GM20431 (cell line): ENCODE measurements around the gene NEURL4.

ENCODE experiments used
- in situ Hi-C: fragments of 300-500 bp; cut with MseI, MboI; formaldehyde crosslinking; loops from one replicate; pipeline ENCODE4 v1.15.0; 2020; ENCODE audit warnings: low sequenced_read_pairs; ENCODE audit not compliant: unreplicated experiment

Gene NEURL4

DNA sequence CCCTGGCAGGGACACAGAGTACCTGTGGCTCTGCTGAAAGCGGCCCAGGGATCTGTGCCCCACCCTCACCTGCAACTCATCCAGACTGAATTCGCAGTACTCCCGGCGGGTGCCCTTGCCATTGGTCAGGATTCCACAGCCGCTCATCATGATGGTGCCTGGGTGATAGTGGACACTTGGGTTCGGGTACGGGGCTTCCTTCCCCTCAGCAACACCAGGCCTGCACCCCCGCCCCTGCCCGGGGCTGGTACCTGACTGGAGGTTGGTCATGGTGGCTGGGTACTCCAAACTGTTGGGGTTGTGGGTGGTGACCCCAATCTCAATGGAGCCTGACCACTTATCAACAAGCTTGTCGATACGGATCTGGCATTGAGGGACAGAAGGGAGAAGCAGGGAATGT is 2.9 kb downstream of the NEURL4 start:
- in situ Hi-C loops = no loop called here

DNA sequence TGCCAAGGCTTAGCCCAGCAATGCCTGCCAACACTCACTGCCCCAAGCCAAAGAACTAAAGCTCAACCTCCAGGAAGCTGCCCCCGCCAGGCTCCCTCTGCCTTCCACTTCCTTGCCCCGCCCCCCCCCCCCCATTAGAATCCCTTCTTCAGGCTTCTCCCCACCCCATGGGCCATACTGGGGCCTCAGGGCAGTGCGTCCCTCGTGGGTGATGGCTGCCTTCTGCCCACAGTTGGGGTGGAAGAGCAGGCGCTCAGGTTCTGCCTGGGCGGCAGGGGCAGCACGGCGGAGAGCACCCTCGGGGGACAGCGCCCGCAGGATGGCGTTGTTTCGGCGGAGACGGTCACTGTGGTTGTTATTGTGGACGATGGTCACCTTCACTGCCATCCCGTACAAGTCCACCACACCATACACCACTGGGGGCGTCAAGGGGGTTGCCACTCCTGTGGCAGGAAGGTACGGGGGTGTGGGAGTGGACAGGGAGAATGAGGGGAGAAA is 4.1 kb downstream of the NEURL4 start:
- in situ Hi-C loops = no loop called here

DNA sequence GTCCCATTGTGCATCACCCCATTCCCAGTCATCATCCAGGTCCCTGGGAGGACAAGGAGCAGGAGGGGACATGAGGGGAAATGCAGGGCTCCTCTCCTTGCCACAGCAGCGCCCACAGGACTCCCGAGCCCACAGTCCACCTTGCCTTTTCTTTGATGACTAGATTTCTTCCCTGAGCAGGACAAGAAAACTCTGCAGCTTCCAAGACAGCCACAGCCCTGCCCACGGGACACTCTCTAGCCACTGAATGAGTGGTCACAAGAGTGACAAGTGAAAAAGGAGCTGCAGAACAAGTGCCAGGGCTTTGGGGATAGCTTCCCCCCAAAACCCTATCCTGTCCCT is 4.7 kb downstream of the NEURL4 start:
- in situ Hi-C loops = no loop called here

DNA sequence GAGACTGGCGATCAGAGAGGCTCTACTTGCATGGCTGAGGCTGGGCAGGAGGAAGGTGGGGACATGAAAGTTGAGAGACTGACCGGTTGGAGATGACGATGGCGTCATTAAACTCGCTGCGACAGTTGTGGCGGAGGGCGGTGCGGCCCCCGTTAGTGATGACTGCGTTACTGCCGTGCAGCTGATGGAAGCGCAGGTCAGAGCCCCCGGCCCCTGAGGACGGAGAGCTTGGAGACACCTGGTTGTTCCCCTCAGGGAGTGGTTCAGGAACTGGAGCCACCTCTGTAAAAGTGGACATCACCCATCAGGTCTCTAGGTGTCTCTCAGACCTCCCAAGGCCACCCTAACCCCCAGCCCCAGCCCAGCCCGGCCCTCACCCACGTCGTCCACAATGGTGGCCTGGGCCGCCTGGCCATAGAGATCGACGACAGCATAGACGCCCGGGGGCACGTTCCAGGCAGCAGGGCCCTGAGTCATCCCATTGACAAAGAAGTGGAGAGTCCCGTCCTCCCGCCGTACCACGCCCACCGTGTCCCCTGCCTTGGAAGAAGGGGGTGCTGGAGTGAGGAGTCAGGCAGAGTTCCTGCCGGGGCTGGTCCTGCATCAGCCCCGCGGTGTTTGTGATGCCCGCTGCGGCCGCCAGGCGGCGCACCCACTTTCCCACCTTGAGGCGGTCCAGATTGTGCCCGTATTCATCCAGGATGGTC is 5.3 kb downstream of the NEURL4 start:
- in situ Hi-C loops = no loop called here

DNA sequence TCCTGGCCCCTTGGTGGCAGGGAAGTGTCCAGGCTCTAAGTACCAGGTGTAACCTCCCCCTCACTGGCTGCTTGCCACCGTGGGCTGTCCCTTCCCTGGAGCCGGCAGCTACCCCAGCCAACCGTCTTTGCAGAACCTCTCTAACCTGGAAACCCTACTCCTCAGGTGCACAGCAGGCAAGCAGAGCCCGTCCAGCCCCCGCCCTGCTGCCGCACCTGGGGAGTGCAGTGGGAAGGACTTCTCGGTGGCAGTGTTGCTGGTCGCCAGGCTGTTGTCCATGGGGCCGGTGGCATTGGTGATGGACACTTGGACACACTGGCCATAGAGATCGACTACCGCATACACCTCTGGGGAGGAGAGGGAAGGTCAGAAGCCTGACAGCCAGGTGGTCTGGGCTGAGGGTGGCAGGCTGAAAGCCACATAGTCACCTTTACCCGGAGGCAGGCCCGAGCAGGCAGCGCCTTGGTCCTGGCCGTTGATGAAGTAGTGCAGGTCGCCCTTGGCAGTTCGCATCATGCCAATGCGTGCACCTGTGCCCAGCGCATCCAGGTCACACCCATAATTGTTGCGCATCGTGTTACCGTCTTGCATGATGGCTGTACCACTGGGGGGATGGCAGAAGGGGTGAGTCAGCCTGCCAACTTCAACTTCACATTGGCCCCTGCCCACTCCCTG is 6.5 kb downstream of the NEURL4 start:
- in situ Hi-C loops = no loop called here

DNA sequence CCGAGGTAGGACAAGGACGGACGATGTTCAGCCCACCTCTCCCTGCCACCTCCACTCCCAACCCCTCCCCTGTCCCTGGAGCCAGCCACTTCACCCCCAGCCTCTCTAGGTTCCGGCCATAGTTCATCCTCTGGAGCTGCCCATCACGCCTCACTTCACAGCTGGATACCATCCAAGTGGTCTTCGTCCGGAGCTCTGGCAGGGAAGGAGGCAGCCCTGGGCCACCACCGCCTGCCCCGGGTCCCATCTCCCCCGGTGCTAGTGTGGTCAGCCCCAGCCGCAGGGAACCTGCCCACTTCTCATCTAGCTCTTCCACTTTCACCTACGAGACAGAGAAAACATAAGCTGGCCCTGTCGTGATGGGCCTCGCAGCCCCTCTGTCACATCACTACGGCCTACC is 7.7 kb downstream of the NEURL4 start:
- in situ Hi-C loops = no loop called here

DNA sequence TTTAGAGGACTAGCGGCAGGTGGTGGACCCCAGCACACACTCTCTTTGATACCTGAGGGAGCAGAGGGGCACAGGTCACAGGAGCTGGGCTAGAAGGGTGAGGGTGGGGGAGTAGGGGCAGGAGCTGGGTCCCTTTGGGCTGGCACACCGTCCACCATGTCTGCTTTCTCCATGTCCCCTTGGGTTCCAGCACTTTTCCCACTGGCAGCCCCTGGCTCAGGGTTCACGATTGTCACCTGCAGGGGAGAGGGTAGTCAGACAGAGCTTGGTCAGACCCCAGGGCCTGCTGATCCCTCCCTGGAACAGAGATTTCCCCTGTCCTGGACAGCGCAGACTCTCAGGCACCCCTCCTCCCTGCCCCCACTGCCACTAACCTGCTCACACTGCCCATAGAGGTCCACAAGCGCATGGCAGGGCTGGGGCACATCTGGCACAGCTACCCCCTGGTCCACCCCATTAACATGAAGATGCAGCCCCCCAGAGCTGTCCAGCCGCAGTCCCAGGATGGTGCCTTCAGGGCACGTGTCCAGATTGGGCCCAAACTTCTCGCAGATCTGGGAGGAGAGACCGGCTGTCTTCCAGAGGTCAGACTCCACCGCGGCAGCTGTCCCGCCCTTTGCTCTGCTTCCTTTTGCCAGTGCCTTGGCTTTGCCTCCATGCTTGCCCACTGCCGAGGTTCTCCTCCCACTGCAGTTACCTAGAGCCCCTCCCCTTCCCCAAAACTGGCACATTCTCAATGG is 10.8 kb downstream of the NEURL4 start:
- in situ Hi-C loops = no loop called here

DNA sequence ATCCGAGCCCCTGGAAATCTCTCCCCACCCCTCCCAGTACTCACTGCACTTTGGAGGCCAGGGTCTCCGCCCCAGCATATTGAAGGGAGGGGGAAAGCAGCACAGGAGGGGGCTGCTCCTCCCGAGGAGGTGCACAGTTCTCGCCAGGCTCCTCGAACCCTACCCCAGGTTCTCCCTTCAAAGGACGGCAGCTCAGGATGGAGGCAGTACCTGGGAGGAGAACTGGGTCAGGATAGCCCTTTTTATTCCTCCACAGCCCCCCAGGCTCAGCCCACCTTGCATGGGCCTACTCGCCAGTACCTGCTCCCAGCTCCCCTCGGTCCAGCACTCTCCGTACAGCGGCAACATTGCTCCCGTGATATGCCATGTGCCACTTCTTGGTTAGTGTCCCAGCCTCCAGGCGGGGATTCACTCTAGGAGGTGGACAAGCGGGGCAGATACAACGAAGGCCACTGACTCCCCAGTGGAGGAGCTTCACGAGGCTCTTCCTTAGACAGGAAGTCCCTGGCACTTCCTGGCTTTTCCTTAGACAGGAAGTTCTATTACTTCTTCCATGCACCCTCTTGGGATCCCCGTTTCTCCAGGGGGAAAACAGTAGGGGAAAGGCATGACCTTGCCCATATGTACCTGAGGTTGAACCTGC is 11.9 kb downstream of the NEURL4 start:
- in situ Hi-C loops = no loop called here

DNA sequence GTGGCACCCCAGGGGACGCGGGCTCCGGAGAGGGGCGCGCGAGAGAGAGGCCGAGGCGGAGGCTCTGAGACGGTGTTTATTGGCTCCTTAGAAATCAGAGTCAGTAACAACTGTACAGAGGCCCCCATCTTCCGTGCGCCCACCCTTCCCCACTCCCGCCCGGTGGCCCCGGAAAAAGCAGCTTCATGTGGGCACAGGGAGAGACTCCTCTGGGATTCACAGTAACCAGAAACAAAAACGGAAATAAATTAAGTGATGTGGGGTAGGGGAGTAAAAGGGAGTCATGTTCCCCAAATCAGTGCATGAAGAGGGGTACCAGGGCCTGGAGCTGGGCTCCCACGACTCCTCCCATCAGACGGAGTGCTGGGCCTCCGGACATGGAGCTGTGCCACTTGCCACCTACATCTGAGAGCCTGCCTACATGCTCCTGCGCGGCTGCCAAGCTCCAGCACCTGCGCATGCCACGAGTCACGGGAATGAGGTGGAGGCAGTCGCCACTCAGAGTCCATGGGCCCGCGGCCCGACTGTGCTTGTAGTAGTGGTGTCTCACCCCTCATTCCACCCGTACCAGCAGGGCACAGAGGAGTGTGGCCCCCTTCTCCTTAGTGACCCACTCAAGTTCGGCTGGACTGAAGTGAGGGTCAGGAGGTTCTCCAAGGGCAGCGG is 13.4 kb downstream of the NEURL4 start:
- in situ Hi-C loops = no loop called here

DNA sequence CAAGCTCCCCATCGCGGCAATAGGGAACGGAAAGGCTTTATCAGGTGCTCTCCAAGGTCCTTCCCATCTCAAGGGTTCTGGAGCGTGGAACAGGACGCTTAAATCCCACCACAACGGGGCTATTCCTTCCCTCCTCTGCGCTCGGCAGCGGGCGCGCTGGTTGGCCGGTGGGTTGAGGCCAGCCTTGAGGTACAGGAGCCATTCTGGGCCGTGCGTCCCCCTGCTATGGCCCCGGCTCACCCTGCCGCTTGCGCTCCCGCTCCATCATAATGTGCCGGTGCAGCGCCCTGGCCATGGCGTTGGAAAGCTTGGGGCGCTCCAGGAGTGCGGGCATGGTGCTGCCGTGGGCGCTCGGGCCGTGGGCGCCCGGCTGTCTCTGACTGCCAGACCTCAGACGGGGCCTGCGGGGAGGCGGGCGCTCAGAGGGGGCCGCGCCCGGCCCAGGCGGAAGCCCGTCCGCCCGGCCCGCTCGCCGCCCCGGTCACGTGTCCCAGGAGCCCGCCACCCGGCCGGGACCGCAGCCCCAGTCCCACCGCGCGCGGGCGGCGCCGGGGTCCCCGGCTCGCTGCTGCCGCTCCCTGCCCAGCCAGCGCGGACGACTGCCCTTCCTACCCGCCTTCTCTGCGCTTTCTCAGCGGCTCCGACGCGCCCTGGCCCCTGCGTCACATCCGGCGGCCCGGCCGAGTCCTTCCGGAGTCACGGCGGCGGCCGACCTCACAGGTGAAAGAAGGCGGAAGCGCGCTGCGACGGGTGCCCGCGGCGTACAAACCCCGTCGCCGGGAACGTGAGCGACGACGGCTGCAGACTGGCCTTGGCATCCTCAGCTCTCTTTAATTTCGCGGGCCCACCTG is 14.2 kb downstream of the NEURL4 start, which contains the start of gene GPS2:
TSS of gene GPS2 (minus strand) at position 642 of the 851 bp plus-strand sequence. CDS start at position 334, 308 bp downstream.
- in situ Hi-C loops = no loop called here

DNA sequence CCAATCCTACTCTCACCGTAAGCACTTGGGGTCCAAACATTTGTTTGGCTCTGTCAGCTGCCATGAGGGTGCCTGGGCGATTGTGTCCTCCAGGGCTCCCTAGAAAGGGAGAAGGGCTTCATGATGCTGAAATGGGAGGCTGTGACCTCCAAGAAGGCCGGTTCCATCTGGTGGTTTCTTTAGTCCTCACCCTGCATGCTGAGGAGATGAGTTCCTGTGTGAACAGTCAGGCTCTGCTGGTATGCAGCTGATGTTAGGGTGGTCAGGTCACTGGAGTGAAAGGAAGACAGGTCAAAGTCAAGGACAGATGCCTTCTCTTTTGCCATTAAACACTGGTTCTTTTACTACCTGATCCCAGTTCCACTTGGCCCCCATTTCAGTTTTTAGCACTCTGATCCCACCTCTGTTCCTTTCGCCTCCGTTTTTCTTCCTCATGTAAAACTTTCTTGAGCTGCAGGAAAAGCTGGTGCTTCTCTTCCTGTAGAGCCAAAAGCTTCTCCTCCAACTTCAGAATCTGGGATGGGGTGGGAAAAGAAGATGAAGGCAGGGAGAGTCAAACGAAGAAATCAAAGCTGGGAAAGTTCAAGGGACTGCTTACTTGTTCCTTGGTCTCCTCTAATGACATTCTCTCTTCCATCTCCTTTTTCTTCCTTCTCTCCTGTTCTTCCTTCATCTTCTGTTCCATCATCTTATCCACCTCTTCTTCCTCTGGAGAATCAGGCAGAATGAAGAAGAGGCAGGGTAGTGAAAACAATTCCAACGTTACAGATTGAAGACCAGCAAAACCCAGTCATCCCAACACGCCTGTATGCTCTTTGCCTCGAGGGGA is 15.0 kb downstream of the NEURL4 start:
- in situ Hi-C loops = no loop called here

DNA sequence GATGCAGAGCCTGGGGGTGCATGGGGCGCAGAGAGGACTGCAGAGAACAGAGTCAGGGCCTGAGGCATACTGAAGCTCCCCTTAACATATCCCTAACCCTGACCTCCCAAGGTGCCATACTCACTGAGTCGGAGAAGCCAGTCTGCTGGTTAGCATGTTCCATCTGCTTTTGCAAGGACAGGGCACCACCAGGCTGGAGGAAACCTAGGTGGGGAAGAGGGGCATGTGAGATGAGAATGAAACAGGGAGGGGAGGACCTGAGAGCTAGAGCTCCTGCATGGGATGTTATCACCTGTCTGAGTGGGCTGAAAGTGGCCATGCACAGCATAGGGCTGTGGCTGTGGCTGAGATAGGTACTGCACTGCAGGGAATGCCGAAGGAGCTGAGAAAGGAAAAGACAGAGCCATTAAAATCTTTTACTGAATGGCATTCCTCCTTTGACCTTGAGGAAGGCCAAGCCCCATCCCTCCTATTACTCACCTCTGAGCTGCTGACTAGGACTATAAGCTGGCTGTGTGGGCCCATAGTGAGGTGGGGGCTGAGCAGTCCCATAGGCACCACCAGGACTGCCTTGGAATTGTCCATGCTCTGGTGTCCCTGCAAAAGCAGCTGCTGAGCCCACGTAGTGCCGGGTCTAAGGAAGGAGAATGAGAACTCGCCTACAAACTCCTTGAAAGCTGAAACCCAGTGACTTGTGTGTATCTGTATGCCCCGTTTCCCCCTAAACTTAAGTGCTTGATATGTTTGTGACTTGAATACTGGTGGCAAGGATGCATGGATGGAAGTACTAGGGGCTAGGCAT is 15.8 kb downstream of the NEURL4 start:
- in situ Hi-C loops = no loop called here

DNA sequence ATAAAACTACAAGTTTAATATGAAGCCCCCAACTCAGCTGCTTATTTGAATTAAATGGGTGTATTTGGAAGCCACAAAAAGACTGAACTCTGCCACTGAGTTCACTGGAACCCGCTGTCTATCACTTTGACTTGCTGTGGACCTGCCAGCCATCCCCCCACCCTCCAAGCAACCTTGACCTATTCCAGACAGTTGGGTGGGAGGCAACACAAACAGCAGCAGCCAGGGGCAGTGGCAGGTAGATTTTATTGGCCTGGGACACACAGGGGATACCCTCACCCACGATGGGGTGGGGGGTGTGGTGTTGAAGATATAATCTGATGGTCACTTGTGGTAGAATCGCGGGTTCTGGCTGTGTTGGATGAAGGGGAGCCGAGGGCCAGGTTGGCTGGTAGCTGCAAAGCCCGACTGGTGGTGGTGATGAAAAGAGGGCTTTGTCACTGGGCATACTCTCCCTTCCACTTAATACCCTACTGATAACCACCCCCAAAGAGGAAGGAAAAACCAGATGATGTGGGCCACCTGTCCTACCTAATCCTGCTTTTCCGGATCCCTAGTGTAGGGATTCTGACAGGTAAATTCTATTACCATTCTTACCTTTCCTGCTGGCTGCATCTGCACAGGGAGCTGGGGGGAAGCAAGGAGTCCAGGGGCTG is 16.6 kb downstream of the NEURL4 start:
- in situ Hi-C loops = no loop called here

DNA sequence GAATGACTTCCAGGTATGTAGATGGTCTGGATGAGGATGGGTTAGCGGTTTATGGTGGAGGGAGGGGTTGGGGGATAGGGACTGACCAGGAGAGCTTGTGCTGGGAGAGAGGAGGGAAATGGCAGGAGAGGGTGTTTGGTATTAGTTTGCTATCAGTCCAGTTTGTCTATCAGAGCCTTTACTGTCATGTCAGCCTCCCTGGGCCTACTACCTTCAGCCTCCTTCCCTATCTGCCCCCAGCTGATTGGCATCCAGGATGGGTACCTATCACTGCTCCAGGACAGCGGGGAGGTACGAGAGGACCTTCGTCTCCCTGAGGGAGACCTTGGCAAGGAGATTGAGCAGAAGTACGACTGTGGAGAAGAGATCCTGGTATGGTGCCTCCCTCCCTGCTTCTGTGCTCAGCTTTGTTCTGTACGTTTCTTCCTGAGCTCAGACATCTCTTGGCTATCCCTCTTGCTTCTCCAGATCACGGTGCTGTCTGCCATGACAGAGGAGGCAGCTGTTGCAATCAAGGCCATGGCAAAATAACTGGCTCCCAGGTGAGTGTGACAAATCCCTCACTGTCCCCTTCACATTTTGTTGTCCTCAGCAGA is 17.9 kb downstream of the NEURL4 start:
- in situ Hi-C loops = no loop called here

DNA sequence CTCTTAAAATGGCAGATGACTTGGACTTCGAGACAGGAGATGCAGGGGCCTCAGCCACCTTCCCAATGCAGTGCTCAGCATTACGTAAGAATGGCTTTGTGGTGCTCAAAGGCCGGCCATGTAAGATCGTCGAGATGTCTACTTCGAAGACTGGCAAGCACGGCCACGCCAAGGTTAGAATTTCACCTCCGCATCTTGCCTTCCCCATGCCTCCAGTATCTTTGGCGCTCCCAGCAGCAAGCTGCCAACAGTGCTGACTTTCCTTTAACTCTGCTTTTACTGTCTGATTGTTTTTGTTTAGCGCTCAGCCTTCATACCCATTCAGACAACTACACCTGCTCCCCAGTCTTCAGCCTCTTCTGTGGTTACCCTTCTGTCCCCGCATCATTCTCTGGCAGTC is 19.5 kb downstream of the NEURL4 start:
- in situ Hi-C loops = no loop called here

DNA sequence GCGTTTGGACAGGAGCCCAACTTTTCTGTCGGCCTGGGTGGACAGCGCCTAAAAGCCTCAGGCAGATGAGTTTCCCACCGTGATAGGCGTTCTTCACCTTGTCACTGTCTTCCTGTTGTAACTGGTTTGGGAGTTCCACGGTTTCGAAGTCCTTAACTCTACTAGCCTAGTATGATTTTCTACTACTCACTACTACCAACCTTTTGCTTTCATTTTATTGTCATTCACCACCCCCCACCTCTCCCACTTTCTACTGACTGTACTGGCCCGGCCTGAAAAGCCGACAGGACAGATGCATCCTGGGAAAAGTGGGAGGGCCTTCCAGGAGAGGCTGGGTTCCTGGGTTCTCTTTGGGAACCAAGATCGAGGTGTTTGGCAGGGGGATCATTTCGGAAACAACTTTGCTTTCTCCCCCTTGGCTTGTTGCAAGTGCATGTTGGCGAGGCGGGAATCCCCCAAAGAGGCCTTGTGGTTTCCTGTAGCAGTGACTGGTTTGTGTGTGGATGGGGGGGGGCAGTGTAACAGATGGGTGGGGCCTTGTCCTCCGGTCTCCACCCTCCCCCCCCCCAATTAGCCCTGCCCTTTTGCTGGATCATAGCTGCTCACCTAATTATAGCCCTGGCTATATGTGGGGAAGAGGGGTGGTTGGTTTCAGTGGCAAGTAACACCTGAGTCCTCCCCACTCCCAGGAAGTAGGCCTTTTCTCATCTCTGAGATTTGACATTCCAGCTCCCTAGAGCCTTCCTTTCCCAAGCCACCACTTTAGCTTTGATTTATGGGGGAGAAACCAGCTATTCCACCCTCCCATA is 20.3 kb downstream of the NEURL4 start:
- in situ Hi-C loops = no loop called here
